8988T (cell line): Measurements from ENCODE around the gene WIF1.

ENCODE experiments used
- DNase-seq: peaks from one replicate; pipeline ENCODE4 v3.0.0; 2011

WIF1 gene

DNA sequence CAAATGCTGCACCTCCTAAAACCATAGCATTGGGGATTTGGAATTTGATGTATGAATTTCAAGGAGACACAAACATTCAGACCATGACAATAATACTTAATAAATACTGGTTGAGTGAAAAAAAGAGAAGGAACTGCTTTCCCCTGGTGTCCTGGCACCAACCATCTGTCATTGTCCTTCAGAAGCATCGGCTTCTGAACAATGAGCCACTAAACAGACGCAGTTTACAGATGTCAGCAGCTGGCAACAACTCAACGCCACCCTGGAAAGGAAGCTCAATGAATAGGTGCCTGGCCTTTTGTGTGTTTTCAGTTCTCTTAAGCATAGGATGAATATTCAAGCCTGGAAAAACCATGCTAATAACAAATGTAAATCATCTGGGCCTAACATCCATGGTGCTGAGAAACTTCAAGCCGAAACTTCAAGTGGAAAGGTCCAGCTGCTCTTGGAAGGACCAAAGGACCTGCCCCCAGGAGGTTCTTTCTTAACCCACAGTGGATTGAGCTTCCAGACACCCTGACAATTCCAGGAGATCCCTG, 101.3 kb downstream of the WIF1 start:
- no peak for DNase-seq

DNA sequence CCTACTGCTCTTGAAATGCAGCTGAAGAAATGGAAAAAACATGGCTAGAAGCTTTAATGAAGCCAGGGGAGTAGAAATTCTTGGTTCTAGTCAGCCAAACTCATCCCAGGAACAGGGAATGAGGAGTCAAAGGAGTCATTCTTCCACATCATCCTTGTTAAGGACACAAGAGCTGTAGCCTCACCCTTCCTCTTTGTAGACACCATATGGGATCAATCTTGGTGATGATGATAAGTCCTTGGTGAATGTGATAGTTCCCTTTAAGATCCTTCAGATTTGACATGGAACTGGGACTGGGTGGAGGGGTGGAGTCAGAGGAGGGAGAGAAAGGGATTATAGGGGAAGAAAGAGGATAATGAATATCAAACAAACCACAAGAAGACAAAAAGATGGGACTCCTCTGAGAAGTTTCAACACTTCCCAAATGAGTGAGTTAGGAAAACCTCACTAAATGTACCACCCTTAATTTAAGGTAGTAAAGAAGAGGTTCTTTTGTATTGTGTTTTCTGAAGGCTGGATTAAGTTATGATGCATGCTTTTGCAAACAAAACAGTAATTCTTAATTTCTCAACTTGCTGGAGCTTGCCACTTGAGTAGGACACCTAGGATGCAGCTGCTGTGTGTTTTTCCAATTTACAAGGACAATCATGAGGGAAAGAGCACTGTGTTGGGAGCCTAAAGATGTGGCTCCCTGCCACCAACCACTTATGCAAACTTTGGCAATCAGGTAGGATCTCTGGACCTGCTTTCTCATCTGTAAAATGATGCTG, 104.0 kb downstream of the WIF1 start:
- DNase-seq: no peak

DNA sequence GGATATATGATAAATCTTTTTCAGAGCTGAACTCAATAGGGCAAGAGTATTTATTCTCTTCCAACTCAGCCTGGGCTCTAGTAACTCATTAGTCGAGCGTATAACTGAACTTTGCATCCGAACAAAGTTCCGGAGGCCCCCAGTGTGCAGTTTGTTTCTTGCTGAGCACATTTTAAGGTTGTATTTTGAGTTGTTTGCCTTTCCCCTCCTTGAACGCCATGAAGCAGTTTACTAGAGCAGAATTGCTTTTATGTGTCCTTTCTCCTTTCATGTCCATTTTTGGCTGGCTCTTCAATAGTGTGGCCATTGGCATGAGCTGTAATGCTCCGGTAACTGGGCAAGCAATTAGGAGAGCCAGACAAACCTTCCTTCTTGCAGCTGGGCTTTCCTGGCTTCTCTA, 105.3 kb downstream of the WIF1 start:
- DNase-seq: no peak

DNA sequence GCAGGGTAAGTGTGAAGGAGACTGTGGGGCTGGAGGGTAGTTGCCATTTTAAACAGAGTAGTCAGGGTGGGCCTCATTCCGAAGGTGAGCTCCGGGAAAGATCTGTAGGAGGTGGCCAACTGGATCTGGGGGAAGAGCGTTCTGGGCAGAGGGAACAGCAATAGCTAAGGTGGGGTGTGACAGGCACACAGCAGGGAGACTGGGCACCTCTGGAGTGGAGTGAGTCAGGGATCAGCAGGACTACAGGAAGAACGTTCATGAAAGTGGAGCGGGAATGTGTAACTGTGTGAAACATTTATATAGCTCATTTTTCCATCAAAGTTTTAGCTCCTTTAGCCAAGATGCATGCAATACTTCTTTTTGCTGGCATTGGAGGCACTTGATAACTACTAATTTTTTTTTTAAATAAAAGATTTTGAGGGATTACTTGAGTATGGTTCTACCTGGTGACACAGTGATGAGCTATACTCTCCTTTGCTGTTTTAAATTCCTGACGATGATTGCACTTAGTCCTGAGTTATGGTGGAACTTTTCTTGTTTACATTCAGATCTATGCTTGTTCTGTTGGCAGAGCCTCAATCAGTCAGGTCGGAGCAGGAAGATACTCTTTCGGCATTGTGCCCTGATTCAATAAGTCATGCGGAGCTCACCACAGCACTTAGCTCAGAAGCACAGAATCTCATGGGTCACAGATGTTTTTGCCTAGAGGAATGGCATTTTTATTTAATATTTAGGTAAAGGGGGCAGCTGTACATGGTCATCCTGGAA, 106.4 kb downstream of the WIF1 start:
- no peak for DNase-seq

DNA sequence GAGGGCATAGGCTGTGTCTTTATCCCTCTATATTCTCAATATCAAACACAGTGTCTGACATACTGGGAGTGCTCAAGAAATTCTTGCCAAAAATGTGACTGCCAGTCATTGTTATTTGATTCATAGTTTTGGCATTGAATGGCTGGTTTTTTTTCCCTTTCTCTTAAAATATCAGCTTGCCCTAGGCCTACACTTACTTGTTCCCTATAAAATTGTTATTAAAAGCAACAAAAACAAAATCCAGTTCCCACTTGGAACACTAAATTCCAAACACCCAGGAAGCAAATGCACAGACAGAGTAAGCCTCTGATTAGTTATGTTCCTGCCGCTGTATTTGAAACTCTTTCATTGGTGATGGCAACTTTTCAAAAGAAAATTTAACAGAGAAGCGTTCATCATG, 110.7 kb downstream of the WIF1 start:
- DNase-seq: no peak

DNA sequence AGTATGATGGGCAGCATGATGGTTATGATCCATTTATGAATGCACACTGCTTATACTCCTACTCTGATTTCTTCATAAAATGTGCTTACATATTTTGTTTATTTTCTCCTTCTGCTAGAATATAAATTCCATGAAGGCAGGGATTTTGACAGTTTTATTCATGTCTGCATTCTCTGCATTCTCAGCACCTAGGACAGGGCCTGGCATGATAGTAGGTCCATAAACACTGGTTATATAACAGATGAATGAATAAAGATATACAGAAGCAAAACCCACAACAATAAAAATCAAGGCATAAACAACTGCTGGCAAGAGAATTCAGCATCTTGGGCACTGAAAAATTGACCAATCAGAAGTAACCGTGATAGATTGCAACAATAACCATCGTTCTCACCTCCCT, 115.4 kb downstream of the WIF1 start:
- no peak for DNase-seq

DNA sequence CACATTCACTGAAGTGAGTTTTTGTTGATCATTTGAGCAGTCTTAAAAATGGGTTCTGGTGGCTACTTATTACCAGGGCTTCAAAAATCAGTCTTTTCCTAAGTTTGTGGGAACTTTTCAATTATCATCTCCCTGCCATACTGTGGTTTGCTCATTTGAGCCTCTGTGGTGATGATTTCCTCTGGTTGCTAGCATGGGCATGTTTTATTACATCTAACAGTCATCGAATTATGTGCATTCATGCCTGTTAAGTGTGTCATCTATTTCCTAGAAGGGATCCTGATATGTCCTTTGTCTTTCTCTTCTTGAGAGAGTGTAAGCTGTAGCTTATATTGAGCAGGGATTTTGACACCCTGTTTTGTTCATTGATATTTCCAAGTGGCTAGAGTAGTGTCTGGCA, 116.8 kb downstream of the WIF1 start:
- DNase-seq: no peak
